ENCODE measurements around the gene CHRNG.

CHRNG gene

GRCh38 chr2:232492236-232492848, 47.1 kb upstream of the CHRNG start:
- TF ChIP-seq, protein P1, sequence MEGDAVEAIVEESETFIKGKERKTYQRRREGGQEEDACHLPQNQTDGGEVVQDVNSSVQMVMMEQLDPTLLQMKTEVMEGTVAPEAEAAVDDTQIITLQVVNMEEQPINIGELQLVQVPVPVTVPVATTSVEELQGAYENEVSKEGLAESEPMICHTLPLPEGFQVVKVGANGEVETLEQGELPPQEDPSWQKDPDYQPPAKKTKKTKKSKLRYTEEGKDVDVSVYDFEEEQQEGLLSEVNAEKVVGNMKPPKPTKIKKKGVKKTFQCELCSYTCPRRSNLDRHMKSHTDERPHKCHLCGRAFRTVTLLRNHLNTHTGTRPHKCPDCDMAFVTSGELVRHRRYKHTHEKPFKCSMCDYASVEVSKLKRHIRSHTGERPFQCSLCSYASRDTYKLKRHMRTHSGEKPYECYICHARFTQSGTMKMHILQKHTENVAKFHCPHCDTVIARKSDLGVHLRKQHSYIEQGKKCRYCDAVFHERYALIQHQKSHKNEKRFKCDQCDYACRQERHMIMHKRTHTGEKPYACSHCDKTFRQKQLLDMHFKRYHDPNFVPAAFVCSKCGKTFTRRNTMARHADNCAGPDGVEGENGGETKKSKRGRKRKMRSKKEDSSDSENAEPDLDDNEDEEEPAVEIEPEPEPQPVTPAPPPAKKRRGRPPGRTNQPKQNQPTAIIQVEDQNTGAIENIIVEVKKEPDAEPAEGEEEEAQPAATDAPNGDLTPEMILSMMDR (IDR thresholded peaks at IDR 0.05; ENCODE audit: low read depth, low read length): no peak
- TF ChIP-seq EZH2phosphoT487 (IDR thresholded peaks at IDR 0.05; ENCODE audit: low read depth): no peak
- Histone ChIP-seq H2AFZ (ENCODE audit: low read depth, low read length) (no peak overlapping the region), H3K4me1 (ENCODE audit: low read length) (no peaks in the 10 kb centered on the region), H3K79me2 (ENCODE audit: low read length) (no peaks in the 10 kb centered on the region), H3K4me2 (ENCODE audit: low read length) (no peak overlapping the region), H3K27me3 (ENCODE audit: low read depth, low read length) (no peaks in the 10 kb centered on the region), H4K20me1 (ENCODE audit: insufficient read depth, low read length) (no peaks in the 10 kb centered on the region), H3K4me3 (ENCODE audit: low read length) (no peak overlapping the region), H3K9ac (ENCODE audit: low read length) (no peak overlapping the region), H3K27ac (ENCODE audit: low read length) (no peak overlapping the region), H3K36me3 (replicated peaks; ENCODE audit: low read depth, low read length) (no peaks in the 10 kb centered on the region), H3K9me3 (ENCODE audit: insufficient read depth, low read length) (no peaks in the 10 kb centered on the region)

- Histone ChIP-seq H3K9ac (ENCODE audit: low read length) (no peak overlapping the region), H3K27me3 (ENCODE audit: low read depth, low read length) (no peaks in the 10 kb centered on the region), H3K9me3 (ENCODE audit: insufficient read depth, low read length) (no peaks in the 10 kb centered on the region), H3K4me3 (ENCODE audit: low read length) (no peak overlapping the region), H3K27ac (ENCODE audit: low read length) (no peak overlapping the region), H3K36me3 (replicated peaks; ENCODE audit: low read depth, low read length) (no peaks in the 10 kb centered on the region), H3K4me2 (ENCODE audit: low read length) (no peak overlapping the region), H4K20me1 (ENCODE audit: insufficient read depth, low read length) (no peaks in the 10 kb centered on the region), H2AFZ (ENCODE audit: low read depth, low read length) (no peak overlapping the region), H3K79me2 (ENCODE audit: low read length) (no peaks in the 10 kb centered on the region), H3K4me1 (ENCODE audit: low read length) (no peaks in the 10 kb centered on the region)
- TF ChIP-seq, protein P1 (IDR thresholded peaks at IDR 0.05; ENCODE audit: low read depth, low read length): no peak
- no peak for TF ChIP-seq EZH2phosphoT487 (IDR thresholded peaks at IDR 0.05; ENCODE audit: low read depth)
Measured at GRCh38 chr2:232492963-232493700, 46.4 kb upstream of the CHRNG start.

DNA sequence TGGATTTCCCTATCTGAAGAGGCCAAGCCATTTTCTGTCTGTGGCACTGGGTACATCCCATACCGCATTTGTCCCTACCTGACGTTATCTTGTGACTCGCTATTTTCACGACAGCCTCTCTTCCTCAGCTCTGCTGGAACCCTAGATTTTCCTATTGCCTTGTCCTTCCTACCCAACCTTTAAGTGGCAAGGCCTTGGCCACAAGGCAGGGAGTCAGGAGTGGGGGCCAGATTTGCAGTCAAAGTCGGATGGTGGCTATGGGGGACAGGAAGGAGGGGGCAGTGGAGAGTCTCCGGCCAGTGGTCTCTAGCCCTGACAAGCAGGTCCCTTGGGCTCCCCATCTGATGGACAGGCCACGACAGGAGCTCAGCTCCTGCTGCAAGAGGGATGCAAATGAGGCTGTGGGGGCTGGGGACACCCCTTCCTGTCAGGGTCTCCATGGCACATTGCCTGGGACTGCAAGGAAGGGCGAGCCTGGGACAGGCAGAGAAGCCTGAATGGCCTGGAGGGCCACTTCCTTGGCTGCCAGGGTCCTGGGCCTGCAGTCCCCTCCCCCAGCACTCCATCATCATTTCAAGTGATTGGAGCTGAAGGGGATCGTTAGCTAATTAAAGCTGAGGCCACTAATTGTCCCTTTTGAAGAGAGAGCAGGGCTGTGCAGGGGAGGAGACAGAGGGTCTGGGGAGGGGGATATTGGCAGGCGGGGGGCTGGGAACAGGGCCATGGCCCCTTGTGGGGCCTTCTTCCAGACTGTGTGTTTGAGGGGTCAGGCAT, 45.6 kb upstream of the CHRNG start:
- H3K36me3 ChIP-seq (replicated peaks; ENCODE audit: low read depth, low read length): no peaks in the 10 kb centered on the region
- no peak overlapping the region for H2AFZ ChIP-seq (ENCODE audit: low read depth, low read length)
- no peaks in the 10 kb centered on the region for H3K4me1 ChIP-seq (ENCODE audit: low read length)

More for the DNA sequence above, 45.6 kb upstream of the CHRNG start:
- no peaks in the 10 kb centered on the region for H3K79me2 ChIP-seq (ENCODE audit: low read length)
- no peak overlapping the region for H3K9ac ChIP-seq (ENCODE audit: low read length)
- no peaks in the 10 kb centered on the region for H3K27me3 ChIP-seq (ENCODE audit: low read depth, low read length)
- TF ChIP-seq, protein P1 (IDR thresholded peaks at IDR 0.05; ENCODE audit: low read depth, low read length): no peak
- TF ChIP-seq EZH2phosphoT487 (IDR thresholded peaks at IDR 0.05; ENCODE audit: low read depth): no peak
- no peaks in the 10 kb centered on the region for H4K20me1 ChIP-seq (ENCODE audit: insufficient read depth, low read length)
- H3K4me3 ChIP-seq (ENCODE audit: low read length): no peak overlapping the region
- H3K27ac ChIP-seq (ENCODE audit: low read length): no peak overlapping the region
- no peaks in the 10 kb centered on the region for H3K9me3 ChIP-seq (ENCODE audit: insufficient read depth, low read length)
- H3K4me2 ChIP-seq (ENCODE audit: low read length): no peak overlapping the region

All from OCI-LY3 (cell line).